HCT116 (cell line): ENCODE data around the gene VWA3B. TPM values are rescaled to one million over a fixed set of nuclear protein-coding genes. Genes with fewer than 3 reads are reported as not detected.

ENCODE experiments used
- ATAC-seq: fragments of 200-7000 bp; cut with Tn5 transposase; 2 replicates; pipeline ENCODE4 v1.9.1; 2020; ENCODE audit warnings: mild to moderate bottlenecking, moderate library complexity
- BruUV-seq: library from RNA; stranded (reverse); fragments of 400-500 nt; replicated peaks from 2 replicates; lab custom pipeline; 2021; lab: Mats Ljungman, UMichigan
- CTCF ChIA-PET: fragments of 300-600 bp; sonication (Branson Sonifier 250); formaldehyde crosslinking; loops from one replicate; lab custom pipeline; 2021; ENCODE audit warnings: antibody characterized with exemption; lab: Charles Lee
- POLR2A ChIA-PET: fragments of 300-600, 350-600 bp; sonication (Branson Sonifier 250); formaldehyde crosslinking; loops from one replicate; lab custom pipeline; 2021; ENCODE audit warnings: antibody characterized with exemption; lab: Charles Lee
- RAD21 ChIA-PET, 2 experiments: fragments of 300-600 bp; sonication (Branson Sonifier 250); formaldehyde crosslinking; loops; one replicate each; lab custom pipeline; 2023; ENCODE audit warnings: low total read pairs in 2 of 2; ENCODE audit not compliant: uncharacterized antibody in 2 of 2, unreplicated experiment in 2 of 2, low non-redundant PET in 1 of 2; lab: Charles Lee
- DNase-seq: peaks from one replicate; pipeline ENCODE4 v3.0.0-alpha.2; 2010; ENCODE audit warnings: low read depth, low spot score
- H2AFZ ChIP-seq: fragments of 200-600 bp; shearing (Covaris generic), sonication (generic); 2 replicates; pipeline ENCODE4 v1.6.1; 2017; ENCODE audit warnings: low read depth, mixed run types, mixed read lengths, antibody characterized with exemption, low read length; ENCODE audit not compliant: poor library complexity, severe bottlenecking
- H3K27ac ChIP-seq: 2 replicates; pipeline ENCODE4 v1.5.1; 2012; ENCODE audit warnings: low read depth, low read length
- H3K27me3 ChIP-seq: fragments of 200-600 bp; sonication (generic); 2 replicates; pipeline ENCODE4 v1.6.1; 2016; ENCODE audit warnings: mixed run types, low read length, mixed read lengths; ENCODE audit not compliant: insufficient read depth
- H3K36me3 ChIP-seq, 2 experiments: fragments of 200-500 bp in 1 of 2; fragments of 200-600 bp in 1 of 2; sonication (Bioruptor generic) in 1 of 2; sonication (generic) in 1 of 2; 2 replicates each; pipeline versions ENCODE4 v1.5.1 to v1.6.1; 2014 to 2016; ENCODE audit warnings: low read length in 2 of 2, inconsistent platforms in 1 of 2, mixed read lengths in 1 of 2, mixed run types in 1 of 2; ENCODE audit not compliant: insufficient read depth in 2 of 2, control insufficient read depth in 1 of 2
- H3K4me1 ChIP-seq, 2 experiments: fragments of 200-600 bp in 1 of 2; sonication (generic) in 1 of 2; 2 replicates each; pipeline versions ENCODE4 v1.5.1 to v1.6.1; 2012 to 2017; ENCODE audit warnings: low read length in 2 of 2, inconsistent platforms in 1 of 2, mild to moderate bottlenecking in 1 of 2, mixed read lengths in 1 of 2, mixed run types in 1 of 2, moderate library complexity in 1 of 2; ENCODE audit not compliant: insufficient read depth in 2 of 2, control insufficient read depth in 1 of 2
- H3K4me2 ChIP-seq: fragments of 200-600 bp; sonication (generic); 2 replicates; pipeline ENCODE4 v1.6.1; 2017; ENCODE audit warnings: mixed run types, low read length, mixed read lengths
- H3K4me3 ChIP-seq, 2 experiments: fragments of 200-600 bp in 1 of 2; sonication (generic) in 1 of 2; replicated peaks in 1 of 2; 2 replicates each; pipeline ENCODE4 v1.5.1; 2011 to 2016; ENCODE audit warnings: low read length in 2 of 2, control low read depth in 1 of 2, low read depth in 1 of 2, mild to moderate bottlenecking in 1 of 2, mixed read lengths in 1 of 2, mixed run types in 1 of 2
- H3K79me2 ChIP-seq: fragments of 200-600 bp; sonication (generic); 2 replicates; pipeline ENCODE4 v1.6.1; 2017; ENCODE audit warnings: mild to moderate bottlenecking, mixed run types, low read length, moderate library complexity, mixed read lengths; ENCODE audit not compliant: insufficient read depth
- H3K9ac ChIP-seq: fragments of 200-600 bp; sonication (generic); 2 replicates; pipeline ENCODE4 v1.6.1; 2016; ENCODE audit warnings: low read length, mixed read lengths
- H3K9me2 ChIP-seq: fragments of 200-600 bp; sonication (generic), shearing (Covaris generic); 2 replicates; pipeline ENCODE4 v1.6.1; 2017; ENCODE audit warnings: mixed run types, mild to moderate bottlenecking, moderate library complexity; ENCODE audit not compliant: insufficient read depth
- H3K9me3 ChIP-seq, 2 experiments: fragments of 200-500 bp in 1 of 2; fragments of 200-600 bp in 1 of 2; sonication (Bioruptor generic) in 1 of 2; sonication (generic) in 1 of 2; 2 replicates each; pipeline ENCODE4 v1.6.1; 2014 to 2017; ENCODE audit warnings: low read length in 2 of 2, mixed read lengths in 2 of 2, inconsistent platforms in 1 of 2, low read depth in 1 of 2, mild to moderate bottlenecking in 1 of 2, mixed run types in 1 of 2, moderate library complexity in 1 of 2; ENCODE audit not compliant: control insufficient read depth in 1 of 2, insufficient read depth in 1 of 2
- H4K20me1 ChIP-seq: fragments of 200-600 bp; sonication (generic), shearing (Covaris generic); 2 replicates; pipeline ENCODE4 v1.6.1; 2017; ENCODE audit warnings: mixed run types, mild to moderate bottlenecking, moderate library complexity; ENCODE audit not compliant: insufficient read depth
- CEBPB ChIP-seq: IDR thresholded peaks from 2 replicates; pipeline ENCODE4 v1.6.1; 2012; ENCODE audit warnings: low read depth
- EGR1 ChIP-seq: IDR thresholded peaks from 2 replicates; pipeline ENCODE4 v1.6.1; 2012; ENCODE audit warnings: low read depth
- ELF1 ChIP-seq: IDR thresholded peaks from 2 replicates; pipeline ENCODE4 v1.6.1; 2012; ENCODE audit warnings: low read depth, borderline replicate concordance
- FOSL1 ChIP-seq: IDR thresholded peaks from 2 replicates; pipeline ENCODE4 v1.6.1; 2012; ENCODE audit warnings: low read depth
- POLR2AphosphoS5 ChIP-seq: IDR thresholded peaks from 2 replicates; pipeline ENCODE4 v1.6.1; 2011; ENCODE audit warnings: mild to moderate bottlenecking, low read depth, low read length, moderate library complexity
- REST ChIP-seq: IDR thresholded peaks from 2 replicates; pipeline ENCODE4 v1.6.1; 2012; ENCODE audit warnings: low read depth
- SIN3A ChIP-seq: IDR thresholded peaks from 2 replicates; pipeline ENCODE4 v1.6.1; 2012; ENCODE audit warnings: low read depth
- SRF ChIP-seq: IDR thresholded peaks from 2 replicates; pipeline ENCODE4 v1.6.1; 2012; ENCODE audit warnings: low read depth
- ZNF274 ChIP-seq: fragments of 200-500 bp; sonication (Bioruptor generic); IDR thresholded peaks from 2 replicates; pipeline ENCODE4 v1.6.1; 2014; ENCODE audit warnings: mild to moderate bottlenecking, low read depth, low read length, inconsistent platforms
- intact Hi-C: fragments of 100-400 bp; cut with micrococcal nuclease; formaldehyde crosslinking; loops from 2 replicates; pipeline ENCODE4 v1.10.0; 2022
- total RNA-seq: library from RNA; stranded (reverse); gene quantifications from one replicate; pipeline ENCODE4 v1.2.1, GENCODE V29; 2021; ENCODE audit not compliant: unreplicated experiment
- TF ChIP-seq, protein P1 (sequence below): IDR thresholded peaks from 2 replicates; pipeline ENCODE4 v1.6.1; 2012
- TF ChIP-seq, protein P2 (sequence below): IDR thresholded peaks from 2 replicates; pipeline ENCODE4 v1.6.1; 2012

The VWA3B gene
- total RNA-seq, 1 experiment from 2014 or later, result 0.47 TPM

- H4K20me1 ChIP-seq, result no peaks in the 10 kb centered on the region
- no peaks in the 10 kb centered on the region for H3K9me3 ChIP-seq
- no peaks in the 10 kb centered on the region for H3K9me2 ChIP-seq
- H2AFZ ChIP-seq, result no peak overlapping the region
- no peak overlapping the region for H3K27ac ChIP-seq
- TF ChIP-seq ZNF274, result no peak
- TF ChIP-seq, protein P1, sequence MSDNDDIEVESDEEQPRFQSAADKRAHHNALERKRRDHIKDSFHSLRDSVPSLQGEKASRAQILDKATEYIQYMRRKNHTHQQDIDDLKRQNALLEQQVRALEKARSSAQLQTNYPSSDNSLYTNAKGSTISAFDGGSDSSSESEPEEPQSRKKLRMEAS, result no peak
- TF ChIP-seq FOSL1, result no peak
- CTCF ChIA-PET, result no interaction called here
- BruUV-seq, result no TSS peak
- intact Hi-C loops, result no loop called here
- RAD21 ChIA-PET, result no interaction called here
- H3K79me2 ChIP-seq, result no peaks in the 10 kb centered on the region
- no peaks in the 10 kb centered on the region for H3K36me3 ChIP-seq
- ATAC-seq (no peak), DNase-seq (no peak)
- H3K27me3 ChIP-seq, result no peaks in the 10 kb centered on the region
- no peak overlapping the region for H3K4me3 ChIP-seq
- H3K9ac ChIP-seq, result no peak overlapping the region
- no peaks in the 10 kb centered on the region for H3K4me1 ChIP-seq
- no peak overlapping the region for H3K4me2 ChIP-seq
- POLR2A ChIA-PET, result no interaction called here
These were observed 23.6 kb upstream of the VWA3B start for GRCh38 chr2:98063291-98063854.

GRCh38 chr2:98065808-98066207 lies 21.2 kb upstream of the VWA3B start:
- Histone ChIP-seq H3K4me3 (no peak overlapping the region), H4K20me1 (no peaks in the 10 kb centered on the region), H3K4me1 (no peaks in the 10 kb centered on the region), H3K9me2 (no peaks in the 10 kb centered on the region), H3K27ac (no peak overlapping the region), H3K4me2 (no peak overlapping the region), H3K79me2 (no peaks in the 10 kb centered on the region), H3K9me3 (no peaks in the 10 kb centered on the region), H3K36me3 (no peaks in the 10 kb centered on the region), H3K27me3 (no peaks in the 10 kb centered on the region), H3K9ac (no peak overlapping the region), H2AFZ (no peak overlapping the region)
- RAD21 ChIA-PET, result no interaction called here
- BruUV-seq, result no TSS peak
- TF ChIP-seq SRF (no peak), CEBPB (no peak), POLR2AphosphoS5 (no peak), ELF1 (no peak), EGR1 (no peak), SIN3A (no peak), FOSL1 (no peak), REST (no peak)
- TF ChIP-seq, protein P1, result no peak
- TF ChIP-seq, protein P2, sequence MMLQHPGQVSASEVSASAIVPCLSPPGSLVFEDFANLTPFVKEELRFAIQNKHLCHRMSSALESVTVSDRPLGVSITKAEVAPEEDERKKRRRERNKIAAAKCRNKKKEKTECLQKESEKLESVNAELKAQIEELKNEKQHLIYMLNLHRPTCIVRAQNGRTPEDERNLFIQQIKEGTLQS, result no peak
- CTCF ChIA-PET, result no interaction called here
- ATAC-seq, result no peak
- intact Hi-C loops, result no loop called here
- no peak for DNase-seq
- POLR2A ChIA-PET, result no interaction called here
